Ishikawa (cell line): ENCODE data around the gene RBL2.

ENCODE experiments used
- CEBPB ChIP-seq: IDR thresholded peaks from 2 replicates; pipeline ENCODE4 v1.6.1; 2012
- CREB1 ChIP-seq: IDR thresholded peaks from 2 replicates; pipeline ENCODE4 v1.6.1; 2012; ENCODE audit warnings: low read depth
- EGR1 ChIP-seq: IDR thresholded peaks from 2 replicates; pipeline ENCODE4 v1.6.1; 2012
- EP300 ChIP-seq: IDR thresholded peaks from 2 replicates; pipeline ENCODE4 v1.6.1; 2012; ENCODE audit warnings: borderline replicate concordance
- FOXM1 ChIP-seq: IDR thresholded peaks from 2 replicates; pipeline ENCODE4 v1.6.1; 2012; ENCODE audit warnings: low read depth, borderline replicate concordance
- NFIC ChIP-seq: IDR thresholded peaks from 2 replicates; pipeline ENCODE4 v1.6.1; 2012
- RAD21 ChIP-seq: IDR thresholded peaks from 2 replicates; pipeline ENCODE4 v1.6.1; 2012; ENCODE audit warnings: low read depth
- TAF1 ChIP-seq: IDR thresholded peaks from 2 replicates; pipeline ENCODE4 v1.6.1; 2012; ENCODE audit warnings: low read depth, mild to moderate bottlenecking
- TCF12 ChIP-seq: IDR thresholded peaks from 2 replicates; pipeline ENCODE4 v1.6.1; 2012; ENCODE audit warnings: low read depth
- TEAD4 ChIP-seq: IDR thresholded peaks from 2 replicates; pipeline ENCODE4 v1.6.1; 2012
- YY1 ChIP-seq: IDR thresholded peaks from 2 replicates; pipeline ENCODE4 v1.6.1; 2012; ENCODE audit warnings: low read depth
- ZBTB7A ChIP-seq: IDR thresholded peaks from 2 replicates; pipeline ENCODE4 v1.6.1; 2012; ENCODE audit warnings: low read depth
- TF ChIP-seq, protein P1 (sequence below): IDR thresholded peaks from 2 replicates; pipeline ENCODE4 v1.6.1; 2012
- TF ChIP-seq, protein P2 (sequence below): IDR thresholded peaks from 2 replicates; pipeline ENCODE4 v1.6.1; 2012
- TF ChIP-seq, protein P3 (sequence below): IDR thresholded peaks from 2 replicates; pipeline ENCODE4 v1.6.1; 2012; ENCODE audit warnings: low read depth, mild to moderate bottlenecking

The RBL2 gene

DNA sequence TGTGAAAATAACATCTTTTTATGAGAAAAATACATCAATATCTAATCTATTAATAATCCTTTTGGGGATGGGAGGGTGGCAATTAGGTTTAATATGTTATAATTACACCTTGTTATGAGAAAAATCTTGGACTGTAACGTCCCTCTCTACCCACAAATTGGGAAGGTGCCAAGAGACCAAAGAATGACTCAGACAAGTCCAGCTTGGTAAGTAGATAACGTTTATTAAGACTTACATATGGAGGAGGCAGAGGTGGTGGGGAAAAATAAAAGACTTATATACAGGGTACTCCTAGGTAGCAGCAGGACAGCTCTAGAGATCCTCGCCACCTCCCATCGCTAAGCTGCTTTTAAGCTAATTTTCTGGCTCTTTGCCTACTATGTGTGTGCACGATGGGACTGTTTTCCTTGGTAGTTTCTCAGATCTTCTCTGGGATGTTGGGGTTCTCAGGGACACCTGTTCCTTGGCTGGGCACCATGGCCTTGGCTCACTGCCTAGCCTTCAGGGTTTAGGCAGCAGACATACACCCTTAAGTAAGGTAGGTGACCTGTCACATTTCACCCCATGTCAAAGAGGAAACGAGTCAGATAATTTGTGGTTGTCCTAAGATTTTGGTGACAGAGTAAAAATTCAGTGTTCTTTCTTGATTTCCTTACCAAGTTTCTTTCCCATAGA is 31.5 kb downstream of the RBL2 start:
- TF ChIP-seq NFIC (peak; percentile 30; the same call in 1 of the 2 replicates), TAF1 (no peak)

DNA sequence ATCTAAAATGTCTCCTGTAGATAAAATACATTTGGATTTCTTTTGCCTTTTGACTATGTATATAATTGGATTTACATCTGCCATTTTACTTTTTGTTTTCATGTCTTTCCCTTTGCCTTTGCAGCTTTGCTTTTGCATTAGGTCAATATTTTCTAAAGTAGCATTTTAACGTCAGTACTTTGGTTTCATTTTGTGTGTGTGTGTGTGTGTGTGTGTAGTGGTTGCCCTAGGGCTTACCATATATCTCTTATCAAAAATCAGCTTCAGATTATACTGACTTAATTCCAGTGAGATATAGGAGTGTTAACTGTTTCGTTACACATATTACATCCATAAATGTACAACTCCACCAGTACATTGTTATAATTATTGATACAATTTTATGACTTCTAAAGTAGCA is 42.6 kb downstream of the RBL2 start:
- TF ChIP-seq ZBTB7A (no peak), TAF1 (no peak), CEBPB (no peak)
- TF ChIP-seq, protein P1, sequence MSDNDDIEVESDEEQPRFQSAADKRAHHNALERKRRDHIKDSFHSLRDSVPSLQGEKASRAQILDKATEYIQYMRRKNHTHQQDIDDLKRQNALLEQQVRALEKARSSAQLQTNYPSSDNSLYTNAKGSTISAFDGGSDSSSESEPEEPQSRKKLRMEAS, result no peak

DNA sequence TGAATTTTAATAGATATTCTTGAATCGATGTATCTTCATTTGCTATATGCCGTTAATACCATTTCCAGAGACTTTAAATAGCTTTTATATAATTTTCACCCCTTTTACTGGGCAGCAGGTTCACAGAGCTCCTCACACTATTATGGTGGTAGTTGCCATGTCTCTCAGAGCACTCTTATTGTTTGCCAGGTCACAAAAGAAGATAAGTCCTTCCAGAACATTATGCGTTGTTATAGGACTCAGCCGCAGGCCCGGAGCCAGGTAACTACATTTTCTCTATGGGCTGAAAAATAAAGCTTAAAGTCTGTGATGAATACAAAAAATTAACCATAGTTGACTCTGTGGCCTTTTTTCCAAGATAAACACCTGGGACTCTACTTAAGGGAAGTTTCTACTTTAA is 44.7 kb downstream of the RBL2 start:
- TF ChIP-seq, protein P2, sequence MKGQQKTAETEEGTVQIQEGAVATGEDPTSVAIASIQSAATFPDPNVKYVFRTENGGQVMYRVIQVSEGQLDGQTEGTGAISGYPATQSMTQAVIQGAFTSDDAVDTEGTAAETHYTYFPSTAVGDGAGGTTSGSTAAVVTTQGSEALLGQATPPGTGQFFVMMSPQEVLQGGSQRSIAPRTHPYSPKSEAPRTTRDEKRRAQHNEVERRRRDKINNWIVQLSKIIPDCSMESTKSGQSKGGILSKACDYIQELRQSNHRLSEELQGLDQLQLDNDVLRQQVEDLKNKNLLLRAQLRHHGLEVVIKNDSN, result no peak
- TF ChIP-seq FOXM1 (no peak), TCF12 (no peak), NFIC (no peak), TAF1 (no peak), EP300 (no peak), TEAD4 (no peak), EGR1 (no peak), ZBTB7A (no peak), YY1 (no peak), CEBPB (no peak), CREB1 (no peak), RAD21 (no peak)
- TF ChIP-seq, protein P1, result no peak
- TF ChIP-seq, protein P3, sequence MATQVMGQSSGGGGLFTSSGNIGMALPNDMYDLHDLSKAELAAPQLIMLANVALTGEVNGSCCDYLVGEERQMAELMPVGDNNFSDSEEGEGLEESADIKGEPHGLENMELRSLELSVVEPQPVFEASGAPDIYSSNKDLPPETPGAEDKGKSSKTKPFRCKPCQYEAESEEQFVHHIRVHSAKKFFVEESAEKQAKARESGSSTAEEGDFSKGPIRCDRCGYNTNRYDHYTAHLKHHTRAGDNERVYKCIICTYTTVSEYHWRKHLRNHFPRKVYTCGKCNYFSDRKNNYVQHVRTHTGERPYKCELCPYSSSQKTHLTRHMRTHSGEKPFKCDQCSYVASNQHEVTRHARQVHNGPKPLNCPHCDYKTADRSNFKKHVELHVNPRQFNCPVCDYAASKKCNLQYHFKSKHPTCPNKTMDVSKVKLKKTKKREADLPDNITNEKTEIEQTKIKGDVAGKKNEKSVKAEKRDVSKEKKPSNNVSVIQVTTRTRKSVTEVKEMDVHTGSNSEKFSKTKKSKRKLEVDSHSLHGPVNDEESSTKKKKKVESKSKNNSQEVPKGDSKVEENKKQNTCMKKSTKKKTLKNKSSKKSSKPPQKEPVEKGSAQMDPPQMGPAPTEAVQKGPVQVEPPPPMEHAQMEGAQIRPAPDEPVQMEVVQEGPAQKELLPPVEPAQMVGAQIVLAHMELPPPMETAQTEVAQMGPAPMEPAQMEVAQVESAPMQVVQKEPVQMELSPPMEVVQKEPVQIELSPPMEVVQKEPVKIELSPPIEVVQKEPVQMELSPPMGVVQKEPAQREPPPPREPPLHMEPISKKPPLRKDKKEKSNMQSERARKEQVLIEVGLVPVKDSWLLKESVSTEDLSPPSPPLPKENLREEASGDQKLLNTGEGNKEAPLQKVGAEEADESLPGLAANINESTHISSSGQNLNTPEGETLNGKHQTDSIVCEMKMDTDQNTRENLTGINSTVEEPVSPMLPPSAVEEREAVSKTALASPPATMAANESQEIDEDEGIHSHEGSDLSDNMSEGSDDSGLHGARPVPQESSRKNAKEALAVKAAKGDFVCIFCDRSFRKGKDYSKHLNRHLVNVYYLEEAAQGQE, result no peak

DNA sequence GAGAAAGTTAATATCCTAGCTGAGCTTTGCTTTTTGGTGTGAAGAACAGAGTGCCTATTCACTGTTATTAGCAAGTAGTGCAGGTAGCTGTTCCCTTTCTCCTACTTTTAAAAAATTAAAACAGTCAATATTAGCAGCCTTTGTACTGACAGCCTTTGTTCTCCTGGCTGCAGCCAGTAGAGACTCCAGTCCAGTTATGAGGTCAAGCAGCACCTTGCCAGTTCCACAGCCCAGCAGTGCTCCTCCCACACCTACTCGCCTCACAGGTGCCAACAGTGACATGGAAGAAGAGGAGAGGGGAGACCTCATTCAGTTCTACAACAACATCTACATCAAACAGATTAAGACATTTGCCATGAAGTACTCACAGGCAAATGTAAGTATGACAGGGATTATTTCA is 46.1 kb downstream of the RBL2 start:
- TF ChIP-seq EGR1, result no peak
- TF ChIP-seq TEAD4, result no peak
- TF ChIP-seq TAF1, result no peak
- no peak for TF ChIP-seq CREB1
- TF ChIP-seq, protein P3, result no peak
- no peak for TF ChIP-seq NFIC
- TF ChIP-seq ZBTB7A, result no peak
- TF ChIP-seq, protein P2, result no peak
- TF ChIP-seq RAD21, result no peak
- TF ChIP-seq TCF12, result no peak
- no peak for TF ChIP-seq YY1

DNA sequence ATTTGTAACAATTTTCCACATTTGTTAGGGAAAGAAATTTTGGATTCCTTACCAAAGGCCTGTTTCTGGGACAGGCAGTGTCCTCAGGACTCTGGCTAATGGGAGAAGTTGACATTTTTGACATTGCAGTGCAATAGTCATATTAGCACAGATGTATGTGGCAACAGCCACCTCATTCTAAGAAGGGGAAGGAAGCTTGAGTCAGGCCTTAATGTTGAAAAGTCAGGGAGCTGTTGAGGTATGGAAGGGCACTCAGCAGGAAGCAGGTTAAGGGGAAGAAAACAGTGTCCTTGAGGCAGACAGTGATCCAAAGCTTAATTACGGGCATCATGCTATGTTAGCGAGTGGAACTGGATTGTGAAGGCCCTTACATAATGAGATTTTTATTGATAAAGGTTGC is 47.9 kb downstream of the RBL2 start:
- TF ChIP-seq ZBTB7A (no peak), YY1 (no peak), RAD21 (no peak), CEBPB (no peak), EGR1 (no peak), EP300 (no peak), TCF12 (no peak), NFIC (no peak), TEAD4 (no peak), FOXM1 (no peak), TAF1 (no peak), CREB1 (no peak)
- TF ChIP-seq, protein P1, result no peak
- TF ChIP-seq, protein P3, result no peak
- TF ChIP-seq, protein P2, result no peak
